ENCODE data around the gene FBXO27.

DNA sequence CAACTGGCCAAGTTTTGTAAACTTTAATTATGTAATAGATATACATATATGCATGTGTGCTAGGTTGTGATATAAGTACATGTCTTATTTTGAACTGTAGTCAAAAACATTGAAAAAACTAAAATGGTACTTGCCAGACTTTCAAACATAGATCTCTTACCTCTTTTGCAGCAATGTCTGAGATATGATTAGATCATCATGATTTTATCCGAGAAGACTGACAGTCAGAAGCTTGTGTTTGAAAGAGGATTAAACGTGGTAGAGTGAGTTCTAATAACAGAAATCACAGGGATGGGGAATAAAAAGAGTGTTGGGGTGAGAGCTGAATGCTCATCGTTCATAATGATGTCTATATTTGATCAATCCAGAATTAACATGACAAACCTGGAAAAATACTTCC, 33.6 kb upstream of the FBXO27 start:
- TF ChIP-seq, protein P1, sequence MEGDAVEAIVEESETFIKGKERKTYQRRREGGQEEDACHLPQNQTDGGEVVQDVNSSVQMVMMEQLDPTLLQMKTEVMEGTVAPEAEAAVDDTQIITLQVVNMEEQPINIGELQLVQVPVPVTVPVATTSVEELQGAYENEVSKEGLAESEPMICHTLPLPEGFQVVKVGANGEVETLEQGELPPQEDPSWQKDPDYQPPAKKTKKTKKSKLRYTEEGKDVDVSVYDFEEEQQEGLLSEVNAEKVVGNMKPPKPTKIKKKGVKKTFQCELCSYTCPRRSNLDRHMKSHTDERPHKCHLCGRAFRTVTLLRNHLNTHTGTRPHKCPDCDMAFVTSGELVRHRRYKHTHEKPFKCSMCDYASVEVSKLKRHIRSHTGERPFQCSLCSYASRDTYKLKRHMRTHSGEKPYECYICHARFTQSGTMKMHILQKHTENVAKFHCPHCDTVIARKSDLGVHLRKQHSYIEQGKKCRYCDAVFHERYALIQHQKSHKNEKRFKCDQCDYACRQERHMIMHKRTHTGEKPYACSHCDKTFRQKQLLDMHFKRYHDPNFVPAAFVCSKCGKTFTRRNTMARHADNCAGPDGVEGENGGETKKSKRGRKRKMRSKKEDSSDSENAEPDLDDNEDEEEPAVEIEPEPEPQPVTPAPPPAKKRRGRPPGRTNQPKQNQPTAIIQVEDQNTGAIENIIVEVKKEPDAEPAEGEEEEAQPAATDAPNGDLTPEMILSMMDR (IDR thresholded peaks at IDR 0.05): no peak
- no peak for TF ChIP-seq POLR2A (IDR thresholded peaks at IDR 0.05)
- no peak for TF ChIP-seq POLR2AphosphoS5 (IDR thresholded peaks at IDR 0.05)

All from prostate gland (tissue), 2 donors.